Measurements from ENCODE around the gene HEATR5B.

DNA sequence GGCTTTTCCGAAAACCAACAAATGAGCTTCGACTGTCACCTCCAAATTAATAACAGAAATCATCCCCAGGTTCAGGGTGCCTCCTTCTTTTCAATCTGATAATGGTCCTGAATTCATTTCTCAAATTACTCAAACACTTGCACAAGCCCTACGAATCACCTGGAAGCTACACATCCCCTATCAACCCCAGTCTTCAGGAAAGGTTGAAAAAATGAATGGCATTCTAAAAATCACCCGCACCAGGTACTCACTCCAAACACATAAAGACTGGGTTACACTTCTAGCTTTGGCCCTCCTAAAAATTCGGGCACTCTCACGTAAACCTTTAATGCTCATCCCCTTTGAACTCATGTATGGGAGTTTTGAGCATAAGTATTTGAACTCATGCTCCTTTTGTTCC lies 48.7 kb upstream of the HEATR5B start:
- TF ChIP-seq POLR2A (IDR thresholded peaks at IDR 0.05; ENCODE audit: low read depth, low read length) (no peak), POLR2AphosphoS5 (IDR thresholded peaks at IDR 0.05; ENCODE audit: low read depth, low read length) (no peak)
